Neuronal stem cell (in vitro differentiated cells): ENCODE results near the gene CDH13.

Source experiments
- DNase-seq: peaks from one replicate; pipeline ENCODE4 v3.0.0-alpha.2; 2013; ENCODE audit warnings: low spot score
- H2AFZ ChIP-seq: one replicate; pipeline ENCODE4 v1.6.1; 2013; ENCODE audit warnings: mild to moderate bottlenecking, low read length, inconsistent platforms
- H2AK5ac ChIP-seq: 2 replicates; pipeline ENCODE4 v1.6.1; 2013; ENCODE audit warnings: low read depth, mild to moderate bottlenecking, inconsistent platforms, low read length, moderate library complexity, mixed read lengths
- H2BK120ac ChIP-seq: 2 replicates; pipeline ENCODE4 v1.6.1; 2013; ENCODE audit warnings: low read depth, mild to moderate bottlenecking, inconsistent platforms, low read length, moderate library complexity, mixed read lengths
- H2BK12ac ChIP-seq: one replicate; pipeline ENCODE4 v1.6.1; 2013; ENCODE audit warnings: low read length, inconsistent platforms
- H2BK15ac ChIP-seq: 2 replicates; pipeline ENCODE4 v1.6.1; 2013; ENCODE audit warnings: mild to moderate bottlenecking, low read length, inconsistent platforms, mixed read lengths
- H2BK5ac ChIP-seq: one replicate; pipeline ENCODE4 v1.6.1; 2013; ENCODE audit warnings: inconsistent platforms, mild to moderate bottlenecking, low read length, moderate library complexity
- H3K14ac ChIP-seq: one replicate; pipeline ENCODE4 v1.6.1; 2013; ENCODE audit warnings: low read length, inconsistent platforms
- H3K18ac ChIP-seq: 2 replicates; pipeline ENCODE4 v1.6.1; 2013; ENCODE audit warnings: low read length, inconsistent platforms
- H3K23ac ChIP-seq: 2 replicates; pipeline ENCODE4 v1.6.1; 2013; ENCODE audit warnings: low read depth, mild to moderate bottlenecking, mixed read lengths, low read length, inconsistent platforms; ENCODE audit not compliant: poor library complexity
- H3K27ac ChIP-seq: replicated peaks from 3 replicates; pipeline ENCODE4 v1.5.1; 2013; ENCODE audit warnings: low read length, inconsistent platforms
- H3K27me3 ChIP-seq, 3 experiments: 2 replicates each; pipeline ENCODE4 v1.6.1; 2013; ENCODE audit warnings: low read length in 3 of 3, mild to moderate bottlenecking in 2 of 3, inconsistent platforms in 1 of 3, low read depth in 1 of 3, mixed read lengths in 1 of 3, moderate library complexity in 1 of 3; ENCODE audit not compliant: control insufficient read depth in 3 of 3, insufficient read depth in 3 of 3
- H3K36me3 ChIP-seq, 2 donors: replicated peaks in 1 of 2; 2 replicates each; pipeline ENCODE4 v1.6.1; 2013; ENCODE audit warnings: low read length in 2 of 2; ENCODE audit not compliant: control insufficient read depth in 2 of 2, insufficient read depth in 2 of 2
- H3K4ac ChIP-seq: 2 replicates; pipeline ENCODE4 v1.6.1; 2013; ENCODE audit warnings: inconsistent platforms, mild to moderate bottlenecking, low read length, moderate library complexity
- H3K4me1 ChIP-seq, 2 donors: 1 replicate in 1 of 2; 2 replicates in 1 of 2; pipeline ENCODE4 v1.6.1; 2013; ENCODE audit warnings: low read length in 2 of 2, low read depth in 1 of 2; ENCODE audit not compliant: control insufficient read depth in 2 of 2, insufficient read depth in 1 of 2
- H3K4me2 ChIP-seq: one replicate; pipeline ENCODE4 v1.6.1; 2013; ENCODE audit warnings: mild to moderate bottlenecking, low read length, inconsistent platforms; ENCODE audit not compliant: insufficient read depth, poor library complexity, severe bottlenecking
- H3K4me3 ChIP-seq, 2 donors: 2 replicates each; pipeline ENCODE4 v1.5.1; 2013; ENCODE audit warnings: low read length in 2 of 2, mild to moderate bottlenecking in 2 of 2, inconsistent platforms in 1 of 2, moderate library complexity in 1 of 2
- H3K79me1 ChIP-seq: one replicate; pipeline ENCODE4 v1.6.1; 2013; ENCODE audit warnings: low read depth, mild to moderate bottlenecking, inconsistent platforms, low read length, moderate library complexity
- H3K9ac ChIP-seq: one replicate; pipeline ENCODE4 v1.6.1; 2013; ENCODE audit warnings: mild to moderate bottlenecking, low read depth, low read length, inconsistent platforms; ENCODE audit not compliant: poor library complexity
- H3K9me3 ChIP-seq, 2 donors: replicated peaks in 1 of 2; 2 replicates each; pipeline versions ENCODE3 to v1.6.1; 2013; ENCODE audit warnings: low read length in 2 of 2, mild to moderate bottlenecking in 2 of 2, inconsistent platforms in 1 of 2, low read depth in 1 of 2, mixed read lengths in 1 of 2, moderate library complexity in 1 of 2; ENCODE audit not compliant: control insufficient read depth in 2 of 2, insufficient read depth in 1 of 2
- H4K8ac ChIP-seq: one replicate; pipeline ENCODE4 v1.6.1; 2013; ENCODE audit warnings: low read depth, mild to moderate bottlenecking, inconsistent platforms, low read length, moderate library complexity
- H4K91ac ChIP-seq: one replicate; pipeline ENCODE4 v1.6.1; 2013; ENCODE audit warnings: low read length, low read depth, mild to moderate bottlenecking, inconsistent platforms; ENCODE audit not compliant: poor library complexity
- WGBS, 2 donors: extraction: QIAGEN DNeasy Blood & Tissue Kit; methylation state at CpG; one replicate each; pipeline ENCODE4 v1.1.7; 2013; ENCODE audit warnings: missing lambda C conversion rate in 2 of 2, mixed read lengths in 1 of 2; ENCODE audit not compliant: insufficient read length in 2 of 2, insufficient replicate concordance in 1 of 2; ENCODE audit errors: extremely low coverage in 2 of 2; 5-methylcytosine and 5-hydroxymethylcytosine counted together

The CDH13 gene

DNA sequence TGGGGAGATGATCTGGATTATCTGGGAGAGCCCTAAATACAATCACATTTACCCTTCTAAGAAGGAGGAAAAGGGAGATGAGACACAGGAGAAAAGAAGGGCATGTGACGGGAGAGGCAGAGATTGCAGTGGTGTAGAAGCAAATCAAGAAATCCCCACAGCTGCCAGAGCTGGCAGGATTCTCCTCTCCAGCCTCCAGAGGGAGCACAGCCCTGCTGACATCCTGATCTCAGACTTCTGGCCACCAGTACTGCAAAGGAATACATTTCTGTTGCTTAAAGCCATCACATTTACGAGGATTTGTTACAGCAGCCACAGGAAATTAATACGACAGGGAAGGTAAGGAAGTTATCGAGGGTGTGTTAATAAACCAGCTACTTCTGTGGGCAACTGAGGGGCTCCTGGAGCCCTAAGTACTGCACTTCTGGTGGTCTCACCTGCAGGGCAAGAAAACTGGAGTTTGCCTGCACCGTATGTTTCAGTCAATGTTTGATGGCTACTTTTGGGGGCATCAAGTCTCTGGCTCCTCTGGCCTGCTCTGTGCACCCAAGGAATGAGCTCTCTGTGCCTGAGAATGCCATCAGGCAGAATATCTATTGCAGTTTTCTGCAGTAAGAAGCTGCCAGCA, 22.9 kb upstream of the CDH13 start:
- Histone ChIP-seq H3K79me1 (no peaks in the 10 kb centered on the region), H2BK5ac (no peak overlapping the region), H4K8ac (no peak overlapping the region), H2BK12ac (no peak overlapping the region), H3K14ac (no peak overlapping the region), H2BK120ac (no peak overlapping the region), H2AK5ac (no peak overlapping the region), H4K91ac (no peak overlapping the region), H2BK15ac (no peak overlapping the region), H3K4ac (no peak overlapping the region), H3K18ac (no peak overlapping the region), H3K27me3 (no peaks in the 10 kb centered on the region), H2AFZ (no peak overlapping the region), H3K4me1 (peaks cover 0 to 9% of the 10 kb centered on the region in 2 donors), H3K9me3 (no peaks in the 10 kb centered on the region), H3K36me3 (no peaks in the 10 kb centered on the region), H3K4me2 (no peak overlapping the region), H3K23ac (no peak overlapping the region), H3K9ac (no peak overlapping the region), H3K4me3 (no peak overlapping the region), H3K27ac (no peak overlapping the region)
- peak; percentile 29 for DNase-seq
- no CpG with 5 or more reads among the region's 5 CpGs for WGBS, 2 donors

DNA sequence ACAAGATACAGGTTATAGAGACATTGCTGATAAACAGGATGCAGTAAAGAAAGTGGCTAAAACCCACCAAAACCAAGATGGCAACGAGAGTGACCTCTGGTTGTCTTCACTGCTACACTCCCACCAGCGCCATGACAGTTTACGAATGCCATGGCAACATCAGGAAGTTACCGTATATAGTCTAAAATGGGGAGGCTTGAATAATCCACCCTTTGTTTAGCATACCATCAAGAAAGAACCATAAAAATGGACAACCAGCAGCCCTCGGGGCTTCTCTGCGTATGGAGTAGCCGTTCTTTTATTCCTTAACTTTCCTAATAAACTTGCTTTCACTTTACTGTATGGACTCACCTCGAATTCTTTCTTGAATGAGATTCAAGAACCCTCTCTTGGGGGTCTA, 21.7 kb upstream of the CDH13 start:
- DNase-seq: no peak
- H3K36me3 ChIP-seq: no peaks in the 10 kb centered on the region
- no peak overlapping the region for H3K27ac ChIP-seq
- H4K91ac ChIP-seq: peak overlapping the region; percentile 11
- H3K4me3 ChIP-seq: no peak overlapping the region
- H3K4me2 ChIP-seq: no peak overlapping the region
- H2BK5ac ChIP-seq: no peak overlapping the region
- peaks cover 0 to 9% of the 10 kb centered on the region in 2 donors for H3K4me1 ChIP-seq
- H2BK12ac ChIP-seq: no peak overlapping the region
- no peak overlapping the region for H3K18ac ChIP-seq
- no peaks in the 10 kb centered on the region for H3K79me1 ChIP-seq
- no peak overlapping the region for H2AFZ ChIP-seq
- no peak overlapping the region for H3K23ac ChIP-seq
- H2BK15ac ChIP-seq: no peak overlapping the region
- no peaks in the 10 kb centered on the region for H3K27me3 ChIP-seq
- no peak overlapping the region for H4K8ac ChIP-seq
- no peak overlapping the region for H2AK5ac ChIP-seq
- H3K14ac ChIP-seq: no peak overlapping the region
- H3K9ac ChIP-seq: no peak overlapping the region
- WGBS, 2 donors: no CpG with 5 or more reads among the region's 8 CpGs
- H3K9me3 ChIP-seq: no peaks in the 10 kb centered on the region
- no peak overlapping the region for H3K4ac ChIP-seq
- H2BK120ac ChIP-seq: no peak overlapping the region

DNA sequence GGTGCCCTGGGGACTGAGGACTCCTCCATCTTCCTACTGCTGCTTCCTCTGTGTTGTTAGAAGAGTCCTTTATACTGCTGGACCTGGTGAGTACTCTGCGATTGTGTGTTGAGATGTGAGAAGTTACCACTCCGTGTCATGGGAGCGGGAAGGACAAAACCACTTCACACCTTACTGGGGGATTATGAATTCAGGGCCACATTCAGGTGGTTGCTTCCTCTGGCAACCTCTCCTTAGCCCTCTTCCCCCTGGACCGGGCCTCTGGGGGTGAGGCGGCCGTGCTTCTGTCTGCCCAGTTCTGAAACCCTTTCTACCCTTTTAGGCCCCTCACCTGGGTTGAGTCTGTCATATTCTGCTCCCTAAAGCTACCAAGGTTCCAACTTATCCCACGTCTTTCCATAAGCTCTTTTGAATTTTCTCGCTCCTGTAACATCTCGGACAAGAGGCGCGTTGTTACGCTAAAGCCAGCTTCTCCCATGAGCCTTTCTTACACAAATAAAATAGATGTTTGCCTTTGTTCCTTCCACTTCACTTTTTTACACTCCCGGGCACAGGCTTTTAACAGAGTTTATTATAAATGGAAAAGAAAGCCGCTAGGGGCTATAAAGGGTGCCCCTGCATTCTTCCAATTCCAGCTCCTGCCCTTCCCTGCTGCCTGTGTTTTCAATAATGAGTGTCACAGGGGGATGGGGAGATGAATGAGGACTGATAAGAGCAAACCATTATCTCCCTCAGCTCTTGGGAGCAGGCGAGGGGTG, 20.7 kb upstream of the CDH13 start:
- Histone ChIP-seq H2AK5ac (no peak overlapping the region), H3K18ac (peak overlapping the region; percentile 19)
- WGBS, 2 donors: no CpG with 5 or more reads among the region's 15 CpGs

DNA sequence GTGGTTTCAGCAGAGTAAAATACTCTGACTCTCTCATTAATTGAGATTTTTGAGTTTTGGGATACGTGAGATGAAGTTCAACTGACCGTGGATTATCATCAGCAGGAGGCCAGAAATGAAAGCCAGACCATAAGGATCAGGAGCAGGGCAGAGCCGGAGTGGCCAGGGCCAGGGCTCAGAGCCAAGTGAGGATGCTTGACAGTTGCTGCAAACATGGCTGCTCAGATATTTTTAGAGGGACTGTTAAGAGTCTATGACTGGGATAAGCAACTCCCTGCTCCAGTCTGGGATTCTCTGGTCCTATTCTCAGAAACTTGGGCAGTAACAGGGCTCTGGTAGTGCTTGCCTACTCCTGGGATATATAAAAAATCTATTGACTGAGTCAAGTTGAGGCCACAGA, 17.6 kb upstream of the CDH13 start:
- peaks cover 0 to 2% of the 10 kb centered on the region in 2 donors for H3K9me3 ChIP-seq
- no peak for DNase-seq
- H3K27me3 ChIP-seq: no peaks in the 10 kb centered on the region
- H3K4me3 ChIP-seq: no peak overlapping the region
- H2BK12ac ChIP-seq: no peak overlapping the region
- H3K4me1 ChIP-seq: peaks cover 0 to 6% of the 10 kb centered on the region in 2 donors
- H3K79me1 ChIP-seq: no peaks in the 10 kb centered on the region
- no CpG with 5 or more reads among the region's 3 CpGs for WGBS, 2 donors
- H4K91ac ChIP-seq: no peak overlapping the region
- H2BK120ac ChIP-seq: no peak overlapping the region
- no peak overlapping the region for H2AFZ ChIP-seq
- no peak overlapping the region for H2AK5ac ChIP-seq
- no peak overlapping the region for H3K4ac ChIP-seq
- no peak overlapping the region for H2BK5ac ChIP-seq
- no peak overlapping the region for H4K8ac ChIP-seq
- no peak overlapping the region for H3K27ac ChIP-seq
- no peak overlapping the region for H3K9ac ChIP-seq
- no peak overlapping the region for H3K23ac ChIP-seq
- no peak overlapping the region for H3K4me2 ChIP-seq
- H3K14ac ChIP-seq: no peak overlapping the region
- no peak overlapping the region for H2BK15ac ChIP-seq
- H3K18ac ChIP-seq: no peak overlapping the region
- H3K36me3 ChIP-seq: no peaks in the 10 kb centered on the region

More for the DNA sequence above, 20.7 kb upstream of the CDH13 start:
- Histone ChIP-seq H2BK120ac (no peak overlapping the region), H3K4me3 (no peak overlapping the region), H3K4me2 (no peak overlapping the region), H3K36me3 (no peaks in the 10 kb centered on the region), H2AFZ (no peak overlapping the region), H2BK12ac (no peak overlapping the region), H3K79me1 (no peaks in the 10 kb centered on the region), H3K14ac (no peak overlapping the region), H2BK15ac (no peak overlapping the region), H3K27me3 (no peaks in the 10 kb centered on the region), H3K9me3 (no peaks in the 10 kb centered on the region), H3K23ac (no peak overlapping the region), H3K4me1 (peaks cover 0 to 9% of the 10 kb centered on the region in 2 donors), H4K8ac (no peak overlapping the region), H2BK5ac (no peak overlapping the region), H4K91ac (no peak overlapping the region), H3K9ac (no peak overlapping the region), H3K27ac (peak overlapping the region; percentile 45), H3K4ac (no peak overlapping the region)
- no peak for DNase-seq
